ENCODE measurements around the gene SPEN.

Gene SPEN

GRCh38 chr1:15852828-15853302, 5.4 kb downstream of the SPEN start:
- no peak for TF ChIP-seq CTCF (IDR thresholded peaks at IDR 0.05; ENCODE audit: extremely low read depth, insufficient read depth, missing control alignments)
- in situ Hi-C loops (cut with MboI; ENCODE audit: low pct_unique_long_range_greater_than_20kb, low sequenced_read_pairs, unreplicated experiment), result no loop called here
- DNase-seq (ENCODE audit: low spot score), result no peak

- no peak for TF ChIP-seq CTCF (IDR thresholded peaks at IDR 0.05; ENCODE audit: extremely low read depth, insufficient read depth, missing control alignments)
- DNase-seq (ENCODE audit: low spot score), result no peak
- in situ Hi-C loops (cut with MboI; ENCODE audit: low pct_unique_long_range_greater_than_20kb, low sequenced_read_pairs, unreplicated experiment), result no loop called here
These were observed 9.4 kb downstream of the SPEN start for GRCh38 chr1:15856888-15857287.

GRCh38 chr1:15858069-15858670, 10.7 kb downstream of the SPEN start:
- DNase-seq (ENCODE audit: low spot score), result no peak
- in situ Hi-C loops (cut with MboI; ENCODE audit: low pct_unique_long_range_greater_than_20kb, low sequenced_read_pairs, unreplicated experiment), result no loop called here
- no peak for TF ChIP-seq CTCF (IDR thresholded peaks at IDR 0.05; ENCODE audit: extremely low read depth, insufficient read depth, missing control alignments)

- in situ Hi-C loops (cut with MboI; ENCODE audit: low pct_unique_long_range_greater_than_20kb, low sequenced_read_pairs, unreplicated experiment), result no loop called here
- DNase-seq (ENCODE audit: low spot score), result no peak
- no peak for TF ChIP-seq CTCF (IDR thresholded peaks at IDR 0.05; ENCODE audit: extremely low read depth, insufficient read depth, missing control alignments)
These were observed 11.3 kb downstream of the SPEN start for GRCh38 chr1:15858672-15859372.

- no peak for TF ChIP-seq CTCF (IDR thresholded peaks at IDR 0.05; ENCODE audit: extremely low read depth, insufficient read depth, missing control alignments)
- in situ Hi-C loops (cut with MboI; ENCODE audit: low pct_unique_long_range_greater_than_20kb, low sequenced_read_pairs, unreplicated experiment), result no loop called here
- DNase-seq (ENCODE audit: low spot score), result no peak
These were observed 15.8 kb downstream of the SPEN start for GRCh38 chr1:15863156-15863901.

GRCh38 chr1:15866721-15867201, 19.3 kb downstream of the SPEN start:
- no peak for DNase-seq (ENCODE audit: low spot score)
- no peak for TF ChIP-seq CTCF (IDR thresholded peaks at IDR 0.05; ENCODE audit: extremely low read depth, insufficient read depth, missing control alignments)
- in situ Hi-C loops (cut with MboI; ENCODE audit: low pct_unique_long_range_greater_than_20kb, low sequenced_read_pairs, unreplicated experiment), result no loop called here
